IMR-90 (cell line): ENCODE measurements around the gene CORO1C. TPM values are rescaled to one million over a fixed set of nuclear protein-coding genes. Genes with fewer than 3 reads are reported as not detected.

Source experiments
- ATAC-seq: fragments of 200-7000 bp; cut with Tn5 transposase; 2 replicates; pipeline ENCODE4 v1.9.1; 2020; ENCODE audit warnings: low read depth, mild to moderate bottlenecking, moderate library complexity
- BruUV-seq: library from RNA; stranded (reverse); fragments of 400-500 nt; replicated peaks from 2 replicates; lab custom pipeline; 2021; lab: Mats Ljungman, UMichigan
- CTCF ChIA-PET: fragments of 300-600 bp; formaldehyde crosslinking; extraction: SDS; loops from one replicate; lab custom pipeline; 2021; ENCODE audit warnings: antibody characterized with exemption; lab: Yijun Ruan, JAX
- POLR2A ChIA-PET: fragments of 300-600 bp; sonication (Branson Sonifier 250); formaldehyde crosslinking; loops from one replicate; lab custom pipeline; 2022; ENCODE audit warnings: antibody characterized with exemption; ENCODE audit not compliant: unreplicated experiment; lab: Charles Lee
- DNase-seq: peaks from one replicate; pipeline ENCODE4 v3.0.0; 2013
- H2AFZ ChIP-seq: replicated peaks from 2 replicates; pipeline ENCODE3; 2013; ENCODE audit warnings: low read length, mild to moderate bottlenecking; ENCODE audit not compliant: poor library complexity
- H2AK5ac ChIP-seq: 2 replicates; pipeline ENCODE4 v1.6.1; 2013; ENCODE audit warnings: low read depth, low read length, inconsistent platforms
- H2AK9ac ChIP-seq: replicated peaks from 2 replicates; pipeline ENCODE3; 2013; ENCODE audit warnings: mild to moderate bottlenecking, low read depth, low read length, moderate library complexity; ENCODE audit not compliant: poor library complexity
- H2BK120ac ChIP-seq: 2 replicates; pipeline ENCODE4 v1.6.1; 2013; ENCODE audit warnings: low read depth, low read length, inconsistent platforms
- H2BK15ac ChIP-seq: 3 replicates; pipeline ENCODE4 v1.6.1; 2013; ENCODE audit warnings: low read depth, low read length, inconsistent platforms
- H2BK20ac ChIP-seq: 2 replicates; pipeline ENCODE4 v1.6.1; 2013; ENCODE audit warnings: low read depth, mild to moderate bottlenecking, inconsistent platforms, low read length, moderate library complexity
- H2BK5ac ChIP-seq: 2 replicates; pipeline ENCODE4 v1.6.1; 2013; ENCODE audit warnings: mild to moderate bottlenecking, low read depth, low read length, inconsistent platforms; ENCODE audit not compliant: poor library complexity, severe bottlenecking
- H3K14ac ChIP-seq: replicated peaks from 2 replicates; pipeline ENCODE4 v1.6.1; 2013; ENCODE audit warnings: low read depth, low read length, inconsistent platforms
- H3K18ac ChIP-seq: 2 replicates; pipeline ENCODE4 v1.6.1; 2013; ENCODE audit warnings: low read depth, low read length, control low read depth
- H3K23ac ChIP-seq: 2 replicates; pipeline ENCODE4 v1.6.1; 2013; ENCODE audit warnings: low read depth, low read length, inconsistent platforms
- H3K27ac ChIP-seq: 2 replicates; pipeline ENCODE4 v1.5.1; 2013; ENCODE audit warnings: mild to moderate bottlenecking, control low read depth, low read length; ENCODE audit not compliant: insufficient read depth
- H3K27me3 ChIP-seq: 2 replicates; pipeline ENCODE4 v1.6.1; 2013; ENCODE audit warnings: low read length; ENCODE audit not compliant: control insufficient read depth, insufficient read depth
- H3K36me3 ChIP-seq: 2 replicates; pipeline ENCODE4 v1.6.1; 2013; ENCODE audit warnings: low read length, mixed read lengths; ENCODE audit not compliant: control insufficient read depth, insufficient read depth
- H3K4ac ChIP-seq: 2 replicates; pipeline ENCODE4 v1.6.1; 2013; ENCODE audit warnings: low read depth, low read length, inconsistent platforms
- H3K4me1 ChIP-seq: 2 replicates; pipeline ENCODE4 v1.6.1; 2013; ENCODE audit warnings: low read length, mixed read lengths; ENCODE audit not compliant: control insufficient read depth, insufficient read depth
- H3K4me2 ChIP-seq: 2 replicates; pipeline ENCODE4 v1.6.1; 2013; ENCODE audit warnings: low read depth, mild to moderate bottlenecking, control low read depth, low read length, moderate library complexity
- H3K4me3 ChIP-seq: 2 replicates; pipeline ENCODE4 v1.5.1; 2013; ENCODE audit warnings: low read depth, mild to moderate bottlenecking, control low read depth, low read length, moderate library complexity; ENCODE audit not compliant: insufficient read depth
- H3K56ac ChIP-seq: 2 replicates; pipeline ENCODE4 v1.6.1; 2013; ENCODE audit warnings: low read length, inconsistent platforms; ENCODE audit not compliant: insufficient read depth; ENCODE audit errors: extremely low read depth
- H3K79me1 ChIP-seq, 2 experiments: 2 replicates each; pipeline ENCODE4 v1.6.1; 2013; ENCODE audit warnings: low read length in 2 of 2, inconsistent platforms in 1 of 2, low read depth in 1 of 2
- H3K9ac ChIP-seq: 2 replicates; pipeline ENCODE4 v1.6.1; 2013; ENCODE audit warnings: low read depth, low read length, control low read depth
- H3K9me1 ChIP-seq: 2 replicates; pipeline ENCODE4 v1.6.1; 2013; ENCODE audit warnings: low read length, inconsistent platforms; ENCODE audit not compliant: insufficient read depth
- H3K9me3 ChIP-seq: 2 replicates; pipeline ENCODE4 v1.6.1; 2013; ENCODE audit warnings: low read length; ENCODE audit not compliant: control insufficient read depth, insufficient read depth
- H4K20me1 ChIP-seq: 2 replicates; pipeline ENCODE4 v1.6.1; 2013; ENCODE audit warnings: low read length, inconsistent platforms; ENCODE audit not compliant: insufficient read depth
- H4K5ac ChIP-seq: 2 replicates; pipeline ENCODE4 v1.6.1; 2013; ENCODE audit warnings: mild to moderate bottlenecking, low read depth, low read length, control low read depth
- H4K8ac ChIP-seq, 2 experiments: 2 replicates each; pipeline ENCODE4 v1.6.1; 2013; ENCODE audit warnings: low read depth in 2 of 2, low read length in 2 of 2, control low read depth in 1 of 2, inconsistent platforms in 1 of 2
- H4K91ac ChIP-seq: 2 replicates; pipeline ENCODE4 v1.6.1; 2013; ENCODE audit warnings: low read depth, low read length, inconsistent platforms; ENCODE audit not compliant: insufficient read depth
- BHLHE40 ChIP-seq: fragments of 150-350 bp; IDR thresholded peaks from 2 replicates; pipeline ENCODE4 v1.6.1; 2016; ENCODE audit warnings: mild to moderate bottlenecking, low read depth, low read length
- CEBPB ChIP-seq: IDR thresholded peaks from 2 replicates; pipeline ENCODE4 v1.6.1; 2012; ENCODE audit warnings: low read depth, low read length, improper control_type of control experiment
- CHD1 ChIP-seq: IDR thresholded peaks from 2 replicates; pipeline ENCODE4 v1.6.1; 2012; ENCODE audit warnings: low read depth, low read length, improper control_type of control experiment
- FOS ChIP-seq: fragments of 150-350 bp; IDR thresholded peaks from 2 replicates; pipeline ENCODE4 v1.6.1; 2016; ENCODE audit warnings: low read depth, low read length
- MAZ ChIP-seq: IDR thresholded peaks from 2 replicates; pipeline ENCODE4 v1.6.1; 2012; ENCODE audit warnings: low read depth, mild to moderate bottlenecking, low read length, improper control_type of control experiment, moderate library complexity, borderline replicate concordance
- MXI1 ChIP-seq: IDR thresholded peaks from 2 replicates; pipeline ENCODE4 v1.6.1; 2012; ENCODE audit warnings: low read depth, mild to moderate bottlenecking, low read length, moderate library complexity, borderline replicate concordance
- NFE2L2 ChIP-seq: fragments of 150-350 bp; IDR thresholded peaks from 2 replicates; pipeline ENCODE4 v1.6.1; 2016; ENCODE audit warnings: low read depth, mild to moderate bottlenecking, low read length
- POLR2A ChIP-seq: IDR thresholded peaks from 2 replicates; pipeline ENCODE4 v1.6.1; 2012; ENCODE audit warnings: mild to moderate bottlenecking, low read depth, low read length
- RAD21 ChIP-seq: IDR thresholded peaks from 2 replicates; pipeline ENCODE4 v1.6.1; 2012; ENCODE audit warnings: low read length, improper control_type of control experiment
- RCOR1 ChIP-seq: IDR thresholded peaks from 2 replicates; pipeline ENCODE4 v1.6.1; 2012; ENCODE audit warnings: mild to moderate bottlenecking, low read length, improper control_type of control experiment; ENCODE audit not compliant: insufficient replicate concordance
- RFX5 ChIP-seq: IDR thresholded peaks from 2 replicates; pipeline ENCODE4 v1.8.0; 2012; ENCODE audit warnings: low read depth, mild to moderate bottlenecking, low read length, moderate library complexity
- SMC3 ChIP-seq: fragments of 150-350 bp; IDR thresholded peaks from 2 replicates; pipeline ENCODE4 v1.6.1; 2016; ENCODE audit warnings: low read depth, mild to moderate bottlenecking, antibody characterized with exemption, low read length, moderate library complexity
- WGBS, 2 experiments: methylation state at CpG; one replicate each; pipeline versions ENCODE4 v1.1.5 to v1.1.7; 2013; ENCODE audit warnings: missing lambda C conversion rate in 2 of 2; ENCODE audit not compliant: insufficient read length in 1 of 2; ENCODE audit errors: extremely low coverage in 2 of 2; 5-methylcytosine and 5-hydroxymethylcytosine counted together
- dilution Hi-C: fragments of 300-500 bp; cut with HindIII; formaldehyde crosslinking; loops from one replicate; pipeline ENCODE4 v1.14.3; 2018; ENCODE audit warnings: low sequenced_read_pairs; ENCODE audit not compliant: unreplicated experiment
- in situ Hi-C: fragments of 300-500 bp; cut with MboI; formaldehyde crosslinking; loops from 3 replicates; pipeline ENCODE4 v1.14.3; 2019; ENCODE audit warnings: low sequenced_read_pairs, inconsistent platforms, mixed read lengths
- intact Hi-C: fragments of 100-400 bp; cut with micrococcal nuclease; formaldehyde crosslinking; loops from 2 replicates; pipeline ENCODE4 v1.10.0; 2022
- polyA plus RNA-seq, 3 experiments: library from polyadenylated mRNA; depleted of rRNA; stranded (reverse); fragments of >200 nt; gene quantifications; 2 replicates each; pipeline ENCODE4 v1.2.3, GENCODE V29; 2012; ENCODE audit warnings: low replicate concordance in 1 of 3
- total RNA-seq: library from RNA; depleted of rRNA; stranded (reverse); fragments of >200 nt; gene quantifications from 2 replicates; pipeline ENCODE4 v1.2.3, GENCODE V29; 2012
- TF ChIP-seq, protein P1 (sequence below): conservative IDR thresholded peaks from 2 replicates; pipeline ENCODE4 v1.5.1; 2012; ENCODE audit warnings: mild to moderate bottlenecking, low read depth, low read length, improper control_type of control experiment
- TF ChIP-seq, protein P2 (sequence below): fragments of 150-350 bp; IDR thresholded peaks from 2 replicates; pipeline ENCODE4 v1.6.1; 2016; ENCODE audit warnings: low read depth, mild to moderate bottlenecking, low read length, moderate library complexity, borderline replicate concordance

Gene CORO1C
- total and polyA plus RNA-seq, 2 of the 4 experiments (the other 2 are of a cell fraction): 675 to 1,100 TPM

DNA sequence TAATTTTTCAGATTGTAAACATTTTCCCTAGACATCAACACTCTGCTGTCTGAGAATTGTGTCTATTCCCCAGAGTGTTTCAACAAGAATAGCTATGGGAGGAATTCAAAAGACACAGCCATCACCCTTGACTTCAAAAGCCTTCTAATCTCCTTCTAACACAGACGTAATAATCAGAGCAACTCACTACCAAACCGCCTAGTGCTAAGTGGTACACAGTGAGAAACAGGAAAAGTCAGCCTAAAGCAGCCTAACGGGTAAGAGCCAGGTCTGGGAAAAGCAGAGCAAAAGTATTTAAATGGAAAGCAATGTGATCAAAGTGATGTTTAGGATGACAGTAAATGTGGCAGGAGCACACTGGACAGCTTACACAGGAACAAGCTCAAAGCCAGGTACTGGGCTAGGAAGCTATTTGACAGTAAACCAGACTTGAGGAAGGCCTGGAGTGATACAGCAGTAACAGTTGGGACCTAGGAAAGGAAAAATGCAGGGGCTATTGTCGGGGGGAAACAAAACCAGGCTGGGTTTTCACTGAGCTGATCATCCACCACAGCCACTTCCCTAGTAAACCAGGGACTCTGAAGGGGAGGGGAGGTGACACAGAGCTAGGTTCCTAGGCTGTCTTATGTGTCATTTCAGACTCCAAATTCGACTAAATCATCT lies 29.4 kb downstream of the CORO1C start:
- Histone ChIP-seq H2AFZ (no peak overlapping the region), H4K91ac (peak overlapping the region; percentile 68; the same call in 1 of the 2 replicates), H3K9me1 (peaks cover 28% of the 10 kb centered on the region), H2BK20ac (peak overlapping the region; percentile 16), H3K36me3 (peaks cover 28% of the 10 kb centered on the region), H3K18ac (peak overlapping the region; percentile 26), H2BK120ac (peak overlapping the region; percentile 38), H2BK15ac (no peak overlapping the region), H3K14ac (peak overlapping the region; percentile 68), H4K8ac (peak overlapping the region; percentile 39 to 56; a peak in 3 of 4 replicates), H3K56ac (peak overlapping the region; percentile 63), H3K9me3 (no peaks in the 10 kb centered on the region), H3K23ac (peak overlapping the region; percentile 96), H3K27ac (peak overlapping the region; percentile 91), H3K4me2 (peak overlapping the region; percentile 64), H3K4me3 (no peak overlapping the region), H4K20me1 (peaks cover 93% of the 10 kb centered on the region), H3K4ac (peak overlapping the region; percentile 13), H3K4me1 (peaks cover 34% of the 10 kb centered on the region), H3K27me3 (no peaks in the 10 kb centered on the region), H2AK9ac (no peak overlapping the region), H3K79me1 (peaks cover 0 to 57% of the 10 kb centered on the region in 2 experiments; a peak in 2 of 4 replicates), H2AK5ac (peak overlapping the region; percentile 75; the same call in 1 of the 2 replicates), H2BK5ac (peak overlapping the region; percentile 48), H4K5ac (peak overlapping the region; percentile 66), H3K9ac (peak overlapping the region; percentile 77)
- no TSS peak for BruUV-seq
- no peak for TF ChIP-seq POLR2A
- TF ChIP-seq, protein P1, sequence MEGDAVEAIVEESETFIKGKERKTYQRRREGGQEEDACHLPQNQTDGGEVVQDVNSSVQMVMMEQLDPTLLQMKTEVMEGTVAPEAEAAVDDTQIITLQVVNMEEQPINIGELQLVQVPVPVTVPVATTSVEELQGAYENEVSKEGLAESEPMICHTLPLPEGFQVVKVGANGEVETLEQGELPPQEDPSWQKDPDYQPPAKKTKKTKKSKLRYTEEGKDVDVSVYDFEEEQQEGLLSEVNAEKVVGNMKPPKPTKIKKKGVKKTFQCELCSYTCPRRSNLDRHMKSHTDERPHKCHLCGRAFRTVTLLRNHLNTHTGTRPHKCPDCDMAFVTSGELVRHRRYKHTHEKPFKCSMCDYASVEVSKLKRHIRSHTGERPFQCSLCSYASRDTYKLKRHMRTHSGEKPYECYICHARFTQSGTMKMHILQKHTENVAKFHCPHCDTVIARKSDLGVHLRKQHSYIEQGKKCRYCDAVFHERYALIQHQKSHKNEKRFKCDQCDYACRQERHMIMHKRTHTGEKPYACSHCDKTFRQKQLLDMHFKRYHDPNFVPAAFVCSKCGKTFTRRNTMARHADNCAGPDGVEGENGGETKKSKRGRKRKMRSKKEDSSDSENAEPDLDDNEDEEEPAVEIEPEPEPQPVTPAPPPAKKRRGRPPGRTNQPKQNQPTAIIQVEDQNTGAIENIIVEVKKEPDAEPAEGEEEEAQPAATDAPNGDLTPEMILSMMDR: no peak
- TF ChIP-seq NFE2L2: no peak
- no peak for TF ChIP-seq RCOR1
- no peak for TF ChIP-seq CEBPB
- TF ChIP-seq, protein P2, sequence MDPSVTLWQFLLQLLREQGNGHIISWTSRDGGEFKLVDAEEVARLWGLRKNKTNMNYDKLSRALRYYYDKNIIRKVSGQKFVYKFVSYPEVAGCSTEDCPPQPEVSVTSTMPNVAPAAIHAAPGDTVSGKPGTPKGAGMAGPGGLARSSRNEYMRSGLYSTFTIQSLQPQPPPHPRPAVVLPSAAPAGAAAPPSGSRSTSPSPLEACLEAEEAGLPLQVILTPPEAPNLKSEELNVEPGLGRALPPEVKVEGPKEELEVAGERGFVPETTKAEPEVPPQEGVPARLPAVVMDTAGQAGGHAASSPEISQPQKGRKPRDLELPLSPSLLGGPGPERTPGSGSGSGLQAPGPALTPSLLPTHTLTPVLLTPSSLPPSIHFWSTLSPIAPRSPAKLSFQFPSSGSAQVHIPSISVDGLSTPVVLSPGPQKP: no peak
- no peak for TF ChIP-seq FOS
- no peak for TF ChIP-seq MXI1
- no peak for TF ChIP-seq SMC3
- no peak for TF ChIP-seq RFX5
- TF ChIP-seq MAZ: no peak
- no peak for TF ChIP-seq CHD1
- no peak for TF ChIP-seq BHLHE40
- no peak for TF ChIP-seq RAD21
- dilution Hi-C loops (no loop called here), in situ Hi-C loops (no loop called here), intact Hi-C loops (no loop called here)
- WGBS, 2 experiments: 0% methylated on average over 1 of the region's 5 CpGs; no CpG with 5 or more reads in 1 of the 2 experiments
- DNase-seq (peak; percentile 63), ATAC-seq (peak; percentile 48)
- POLR2A ChIA-PET: no interaction called here
- CTCF ChIA-PET: interaction anchor here (0.7 kb wide), 1 partner anchor 10 kb away, joined by 3 read pairs; no protein-coding TSS in a partner anchor
